WERI-Rb-1 (cell line): ENCODE results near the gene UACA.
"Not testable (repeated sequence)": the region's sequence is repeated elsewhere in the genome, so short reads cannot be mapped to it uniquely, and the experiment has no call there.

Experiments used
- DNase-seq: peaks from one replicate; pipeline ENCODE4 v3.0.0-alpha.2; 2020
- H3K27ac ChIP-seq: fragments of 250-450 bp; sonication (Bioruptor Pico); 2 replicates; pipeline ENCODE4 v1.5.1; 2020; ENCODE audit warnings: mild to moderate bottlenecking, moderate library complexity
- H3K27me3 ChIP-seq: fragments of 250-450 bp; sonication (Bioruptor Pico); 2 replicates; pipeline ENCODE4 v1.5.1; 2021; ENCODE audit warnings: mild to moderate bottlenecking, low read depth, moderate library complexity; ENCODE audit not compliant: insufficient read depth, severe bottlenecking
- H3K36me3 ChIP-seq: fragments of 250-450 bp; sonication (Bioruptor Pico); 2 replicates; pipeline ENCODE4 v1.5.1; 2020; ENCODE audit warnings: mild to moderate bottlenecking, moderate library complexity
- H3K4me3 ChIP-seq: 2 replicates; pipeline ENCODE4 v1.5.1; 2011; ENCODE audit warnings: low read depth, mild to moderate bottlenecking, control low read depth, low read length
- H3K9me3 ChIP-seq: fragments of 250-450 bp; sonication (Bioruptor Pico); 2 replicates; pipeline ENCODE4 v1.5.1; 2021; ENCODE audit warnings: mild to moderate bottlenecking, moderate library complexity; ENCODE audit not compliant: severe bottlenecking
- TF ChIP-seq, protein P1 (sequence below): IDR thresholded peaks from 2 replicates; pipeline ENCODE4 v1.5.1; 2011; ENCODE audit warnings: low read depth, mild to moderate bottlenecking, control low read depth, inconsistent platforms, low read length

The UACA gene, protein sequence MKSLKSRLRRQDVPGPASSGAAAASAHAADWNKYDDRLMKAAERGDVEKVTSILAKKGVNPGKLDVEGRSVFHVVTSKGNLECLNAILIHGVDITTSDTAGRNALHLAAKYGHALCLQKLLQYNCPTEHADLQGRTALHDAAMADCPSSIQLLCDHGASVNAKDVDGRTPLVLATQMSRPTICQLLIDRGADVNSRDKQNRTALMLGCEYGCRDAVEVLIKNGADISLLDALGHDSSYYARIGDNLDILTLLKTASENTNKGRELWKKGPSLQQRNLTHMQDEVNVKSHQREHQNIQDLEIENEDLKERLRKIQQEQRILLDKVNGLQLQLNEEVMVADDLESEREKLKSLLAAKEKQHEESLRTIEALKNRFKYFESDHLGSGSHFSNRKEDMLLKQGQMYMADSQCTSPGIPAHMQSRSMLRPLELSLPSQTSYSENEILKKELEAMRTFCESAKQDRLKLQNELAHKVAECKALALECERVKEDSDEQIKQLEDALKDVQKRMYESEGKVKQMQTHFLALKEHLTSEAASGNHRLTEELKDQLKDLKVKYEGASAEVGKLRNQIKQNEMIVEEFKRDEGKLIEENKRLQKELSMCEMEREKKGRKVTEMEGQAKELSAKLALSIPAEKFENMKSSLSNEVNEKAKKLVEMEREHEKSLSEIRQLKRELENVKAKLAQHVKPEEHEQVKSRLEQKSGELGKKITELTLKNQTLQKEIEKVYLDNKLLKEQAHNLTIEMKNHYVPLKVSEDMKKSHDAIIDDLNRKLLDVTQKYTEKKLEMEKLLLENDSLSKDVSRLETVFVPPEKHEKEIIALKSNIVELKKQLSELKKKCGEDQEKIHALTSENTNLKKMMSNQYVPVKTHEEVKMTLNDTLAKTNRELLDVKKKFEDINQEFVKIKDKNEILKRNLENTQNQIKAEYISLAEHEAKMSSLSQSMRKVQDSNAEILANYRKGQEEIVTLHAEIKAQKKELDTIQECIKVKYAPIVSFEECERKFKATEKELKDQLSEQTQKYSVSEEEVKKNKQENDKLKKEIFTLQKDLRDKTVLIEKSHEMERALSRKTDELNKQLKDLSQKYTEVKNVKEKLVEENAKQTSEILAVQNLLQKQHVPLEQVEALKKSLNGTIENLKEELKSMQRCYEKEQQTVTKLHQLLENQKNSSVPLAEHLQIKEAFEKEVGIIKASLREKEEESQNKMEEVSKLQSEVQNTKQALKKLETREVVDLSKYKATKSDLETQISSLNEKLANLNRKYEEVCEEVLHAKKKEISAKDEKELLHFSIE (N-terminal part only)

DNA sequence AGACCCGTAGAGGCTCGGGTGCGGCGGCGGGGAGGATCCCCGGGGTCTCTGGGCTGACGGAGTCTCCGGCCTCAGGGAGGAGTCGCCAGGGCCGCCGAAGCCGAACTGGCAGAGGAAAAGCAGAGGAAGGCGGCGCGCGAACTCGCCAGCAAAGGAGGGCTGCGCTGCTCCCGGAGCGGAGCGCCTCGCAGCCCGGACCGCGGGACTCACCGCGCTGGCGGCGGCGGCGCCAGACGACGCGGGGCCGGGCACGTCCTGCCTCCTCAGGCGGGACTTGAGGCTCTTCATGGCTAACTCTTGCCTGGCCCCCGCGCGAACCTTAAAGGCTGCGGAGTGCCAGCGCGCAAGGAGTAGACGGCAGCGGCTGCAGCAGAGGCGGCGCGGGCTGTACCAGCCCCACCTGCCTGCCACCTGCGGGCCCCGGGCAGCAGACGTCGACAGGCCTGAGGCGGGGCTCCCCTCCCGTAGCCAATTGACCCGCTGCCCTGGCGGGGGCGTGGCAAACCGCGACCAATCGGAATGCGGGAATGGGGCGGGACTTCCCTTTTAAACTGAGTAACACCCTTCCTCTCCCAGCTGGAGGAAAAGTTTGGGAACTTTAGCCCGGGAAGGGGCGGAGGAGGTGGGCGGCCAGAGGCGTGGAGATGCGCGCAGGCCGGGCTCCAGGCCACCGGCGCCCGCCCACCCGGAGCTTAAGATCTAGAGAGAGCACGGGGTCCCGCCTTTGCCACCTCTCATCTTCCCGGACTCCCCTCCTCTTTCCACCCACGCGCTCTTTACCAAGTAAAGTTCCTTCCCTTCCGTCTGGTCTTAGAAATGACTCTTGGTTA lies at the start of gene UACA:
Gene UACA (minus strand): TSS at position 439 of the 830 bp plus-strand sequence. CDS start 151 bp downstream, at position 288.
- Histone ChIP-seq H3K27me3 (no peaks in the 10 kb centered on the region), H3K36me3 (no peaks in the 10 kb centered on the region; the same call in 1 of the 2 replicates), H3K4me3 (peak within 1 kb of the TSS; percentile 75), H3K9me3 (no peaks in the 10 kb centered on the region), H3K27ac (peak within 1 kb of the TSS; percentile 55)
- peak; percentile 97 for DNase-seq
- TF ChIP-seq, protein P1, sequence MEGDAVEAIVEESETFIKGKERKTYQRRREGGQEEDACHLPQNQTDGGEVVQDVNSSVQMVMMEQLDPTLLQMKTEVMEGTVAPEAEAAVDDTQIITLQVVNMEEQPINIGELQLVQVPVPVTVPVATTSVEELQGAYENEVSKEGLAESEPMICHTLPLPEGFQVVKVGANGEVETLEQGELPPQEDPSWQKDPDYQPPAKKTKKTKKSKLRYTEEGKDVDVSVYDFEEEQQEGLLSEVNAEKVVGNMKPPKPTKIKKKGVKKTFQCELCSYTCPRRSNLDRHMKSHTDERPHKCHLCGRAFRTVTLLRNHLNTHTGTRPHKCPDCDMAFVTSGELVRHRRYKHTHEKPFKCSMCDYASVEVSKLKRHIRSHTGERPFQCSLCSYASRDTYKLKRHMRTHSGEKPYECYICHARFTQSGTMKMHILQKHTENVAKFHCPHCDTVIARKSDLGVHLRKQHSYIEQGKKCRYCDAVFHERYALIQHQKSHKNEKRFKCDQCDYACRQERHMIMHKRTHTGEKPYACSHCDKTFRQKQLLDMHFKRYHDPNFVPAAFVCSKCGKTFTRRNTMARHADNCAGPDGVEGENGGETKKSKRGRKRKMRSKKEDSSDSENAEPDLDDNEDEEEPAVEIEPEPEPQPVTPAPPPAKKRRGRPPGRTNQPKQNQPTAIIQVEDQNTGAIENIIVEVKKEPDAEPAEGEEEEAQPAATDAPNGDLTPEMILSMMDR = 0 out of 2 replicates have a peak, but pooled peaks have one; percentile 7

DNA sequence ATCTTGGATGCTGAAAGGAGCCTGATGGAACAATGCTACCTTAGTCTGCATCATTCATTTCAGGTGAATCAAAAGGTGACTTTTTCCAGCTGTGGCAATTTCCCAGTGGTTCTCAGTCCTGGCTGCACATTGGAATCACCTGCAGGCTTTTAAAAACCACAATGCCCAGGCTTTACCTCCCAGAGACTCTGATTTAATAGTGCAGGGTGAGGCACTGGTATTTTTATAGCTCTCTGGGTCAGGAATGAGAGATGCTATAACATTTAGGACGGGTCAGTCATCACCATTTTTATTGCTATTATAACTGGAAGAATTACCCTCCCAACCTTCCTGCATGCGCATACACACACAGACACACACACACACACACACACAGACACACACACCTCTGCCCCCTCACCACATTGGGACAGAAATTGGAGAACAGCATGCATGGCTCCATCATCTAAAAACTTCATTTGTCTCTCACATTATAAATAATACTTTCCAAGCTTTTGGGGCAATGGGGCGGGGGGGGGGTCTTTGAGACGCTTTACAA lies 49.5 kb upstream of the UACA start:
- Histone ChIP-seq H3K27ac (no peak overlapping the region), H3K4me3 (no peak overlapping the region), H3K36me3 (no peaks in the 10 kb centered on the region), H3K27me3 (no peaks in the 10 kb centered on the region), H3K9me3 (no peaks in the 10 kb centered on the region)
- TF ChIP-seq, protein P1 = no peak
- DNase-seq = no peak

DNA sequence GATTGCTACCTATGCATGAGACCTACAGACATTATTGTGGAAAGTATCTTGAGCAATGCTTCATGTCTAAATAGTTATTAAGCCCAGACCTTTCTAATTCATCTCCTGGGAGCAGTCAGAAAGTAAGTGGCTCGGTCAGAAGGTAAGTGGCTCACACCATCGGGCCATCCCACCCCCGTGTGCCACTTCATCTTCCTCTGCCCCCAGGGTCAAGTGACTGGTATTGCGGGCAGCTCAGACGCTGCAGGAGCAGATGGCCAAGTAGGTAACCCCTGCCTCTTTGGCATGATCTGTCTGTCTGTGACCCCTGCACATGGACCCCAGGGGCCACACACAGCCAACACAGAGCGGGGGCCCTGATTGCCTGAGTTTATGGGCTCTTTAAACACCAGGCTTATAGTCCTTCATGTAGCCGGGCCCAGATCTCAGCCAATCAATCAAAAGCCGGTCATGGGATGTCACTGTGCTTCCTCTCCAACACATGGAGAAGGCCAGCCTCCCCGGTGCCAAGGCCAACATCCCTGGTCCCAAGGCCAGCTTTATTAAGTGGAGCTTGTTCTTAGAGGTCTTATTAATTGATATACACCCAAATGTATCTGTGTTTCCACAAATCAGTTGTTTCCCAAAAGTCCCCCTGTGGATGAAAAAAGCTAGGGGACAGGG lies 47.7 kb upstream of the UACA start:
- Histone ChIP-seq H3K27ac (no peak overlapping the region), H3K36me3 (no peaks in the 10 kb centered on the region), H3K9me3 (no peaks in the 10 kb centered on the region), H3K4me3 (no peak overlapping the region), H3K27me3 (no peaks in the 10 kb centered on the region)
- TF ChIP-seq, protein P1 = no peak
- DNase-seq = no peak

DNA sequence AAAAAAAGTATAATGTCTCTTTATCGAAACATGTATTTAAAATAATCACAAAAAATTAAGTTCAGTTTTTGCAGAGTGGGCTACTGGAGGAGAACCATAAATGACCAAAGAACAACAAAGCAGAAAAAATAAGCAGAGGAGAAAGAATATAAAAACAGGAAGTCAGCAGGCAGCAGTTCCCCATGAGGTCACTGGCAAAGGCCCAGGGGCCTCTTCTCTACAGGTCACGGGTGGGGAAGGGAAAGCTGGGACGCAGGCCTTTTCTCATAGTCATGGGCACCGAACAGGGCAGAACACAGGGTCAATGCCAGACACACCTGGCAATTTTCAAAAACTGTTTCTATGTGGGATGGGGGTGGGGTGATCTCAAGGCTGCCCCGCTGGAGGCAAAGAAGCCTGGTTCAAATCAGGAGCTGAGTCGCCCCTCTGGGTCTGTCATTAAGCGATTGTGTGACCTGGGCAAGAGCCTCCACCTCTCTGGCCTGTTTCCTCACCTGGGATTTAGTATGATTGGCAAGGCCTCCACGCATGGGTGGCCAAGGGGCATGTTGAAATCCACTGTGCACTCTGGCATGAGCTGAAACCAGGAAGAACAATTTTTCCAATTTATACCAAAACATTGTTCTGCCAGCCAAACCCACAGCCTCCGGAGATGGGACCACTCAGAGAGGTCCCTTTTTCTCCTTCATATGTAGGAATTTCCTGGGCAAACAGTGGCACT lies 43.8 kb upstream of the UACA start:
- Histone ChIP-seq H3K27me3 (no peaks in the 10 kb centered on the region), H3K36me3 (no peaks in the 10 kb centered on the region), H3K9me3 (no peaks in the 10 kb centered on the region), H3K4me3 (no peak overlapping the region), H3K27ac (no peak overlapping the region)
- no peak for DNase-seq
- TF ChIP-seq, protein P1 = no peak

DNA sequence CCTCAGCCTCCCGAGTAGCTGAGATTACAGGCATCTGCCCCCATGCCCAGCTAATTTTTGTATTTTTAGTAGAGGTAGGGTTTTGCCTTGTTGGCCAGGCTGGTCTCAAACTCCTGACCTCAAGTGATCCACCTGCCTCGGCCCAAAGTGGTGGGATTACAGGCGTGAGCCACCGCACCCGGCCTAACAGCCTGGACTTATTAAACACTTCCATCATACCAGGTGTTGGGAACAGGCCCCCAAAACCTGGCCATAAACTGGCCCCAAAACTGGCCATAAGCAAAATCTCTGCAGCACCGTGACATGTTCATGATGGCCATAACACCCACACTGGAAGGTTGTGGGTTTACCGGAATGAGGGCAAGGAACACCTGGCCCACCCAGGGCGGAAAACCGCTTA lies 41.0 kb upstream of the UACA start:
- H3K27me3 ChIP-seq, H3K9me3 ChIP-seq, DNase-seq, H3K36me3 ChIP-seq, H3K27ac ChIP-seq, H3K4me3 ChIP-seq: not testable (repeated sequence)
